NCI-H2107 treated with DMSO at 0.1 percent for 48 hours (cell line): Measurements from ENCODE around the gene CLMP.
"Not testable (repeated sequence)": the region's sequence is repeated elsewhere in the genome, so short reads cannot be mapped to it uniquely, and the experiment has no call there.

Experiments
- DNase-seq: peaks from one replicate; lab custom pipeline; 2025; ENCODE audit not compliant: unreplicated experiment; lab: John Stamatoyannopoulos, UW

The CLMP gene

GRCh38 chr11:123059041-123059920 is 135.8 kb downstream of the CLMP start:
- not testable (repeated sequence) for DNase-seq

GRCh38 chr11:123057661-123058305 is 137.3 kb downstream of the CLMP start:
- DNase-seq: no peak

- DNase-seq: no peak
Observed at GRCh38 chr11:123056835-123057491, 138.1 kb downstream of the CLMP start.

GRCh38 chr11:123055191-123055901 is 139.7 kb downstream of the CLMP start:
- no peak for DNase-seq

- DNase-seq: peak; percentile 79
Observed at GRCh38 chr11:123054301-123055065, 140.6 kb downstream of the CLMP start.

GRCh38 chr11:123052901-123053721 is 141.9 kb downstream of the CLMP start:
- DNase-seq: no peak

GRCh38 chr11:123051634-123052033 is 143.4 kb downstream of the CLMP start:
- DNase-seq: no peak

- DNase-seq: no peak
Observed at GRCh38 chr11:123051146-123051545, 143.9 kb downstream of the CLMP start.

GRCh38 chr11:123047947-123048293 is 147.1 kb downstream of the CLMP start:
- DNase-seq: no peak

- DNase-seq: no peak
Observed at GRCh38 chr11:123047266-123047946, 147.6 kb downstream of the CLMP start.

GRCh38 chr11:123046473-123047259 is 148.4 kb downstream of the CLMP start:
- DNase-seq: no peak

- no peak for DNase-seq
Observed at GRCh38 chr11:123045101-123045500, 149.9 kb downstream of the CLMP start.

GRCh38 chr11:123041185-123041584 is 153.9 kb downstream of the CLMP start:
- DNase-seq: no peak

- DNase-seq: no peak
Observed at GRCh38 chr11:123040111-123040432, 155.0 kb downstream of the CLMP start.

- DNase-seq: no peak
Observed at GRCh38 chr11:123035831-123036230, 159.2 kb downstream of the CLMP start.

GRCh38 chr11:123034597-123034996 is 160.5 kb downstream of the CLMP start:
- no peak for DNase-seq

- DNase-seq: peak; percentile 13
Observed at GRCh38 chr11:123033895-123034294, 161.2 kb downstream of the CLMP start.

GRCh38 chr11:123030517-123030916 is 164.5 kb downstream of the CLMP start:
- no peak for DNase-seq
